ENCODE results near the gene CACNA1G. TPM values are rescaled to one million over a fixed set of nuclear protein-coding genes. Genes with fewer than 3 reads are reported as not detected.

CACNA1G gene
- total RNA-seq: 10 to 100 TPM in 3 of 7 donors, 1 to 10 TPM in 4; 1.9 to 39.1 (median 6.5) TPM
- polyA plus RNA-seq: 1 to 10 TPM; 1.0 to 1.2 TPM
- long read RNA-seq, donor 1, partial matches to known transcripts: 8 of 11 reads
- long read RNA-seq, donor 1, other reads (novel, unspliced or antisense): 3 of 11 reads
- long read RNA-seq, donor 2: 0 reads
- long read RNA-seq, donor 3, full-length matches to known transcripts: 1 of 12 reads
- long read RNA-seq, donor 3, partial matches to known transcripts: 7 of 12 reads
- long read RNA-seq, donor 3, other reads (novel, unspliced or antisense): 4 of 12 reads

DNA sequence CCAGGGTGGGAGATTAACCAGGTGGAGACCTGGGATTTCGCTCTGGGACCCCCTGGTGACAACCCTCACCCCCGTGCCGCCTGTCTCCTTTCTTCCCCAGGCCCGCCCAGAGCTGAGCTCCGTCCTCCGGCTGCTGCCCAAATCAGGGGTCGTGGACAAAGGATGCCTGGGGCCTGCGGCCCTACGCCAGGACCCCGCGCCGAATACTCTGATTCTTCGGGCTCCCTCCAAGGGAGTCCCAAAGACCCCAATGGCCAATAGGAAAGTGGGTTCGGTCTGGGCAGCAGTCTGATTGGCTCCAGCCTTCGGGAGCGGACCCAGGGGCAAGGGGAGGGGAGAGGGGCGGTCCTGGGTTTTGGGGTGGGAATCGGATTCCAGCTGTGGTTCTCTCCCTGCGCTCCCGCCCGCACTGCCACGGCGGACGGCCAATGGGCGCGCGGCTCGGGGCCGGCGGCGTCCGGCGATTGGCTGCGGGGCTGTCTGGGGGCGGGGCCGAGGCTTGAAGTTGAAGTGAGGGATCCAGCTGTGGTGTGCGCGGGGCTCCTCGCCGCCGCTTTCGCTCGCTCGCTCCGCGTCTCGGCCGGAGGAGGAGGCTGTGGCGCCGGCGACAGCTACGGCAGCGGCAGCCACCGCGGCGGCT is at the start of gene CACNA1G:
Gene CACNA1G, plus strand, starts transcription at position 531 of the 640 bp plus-strand sequence. CDS start 745 bp downstream, outside the sequence.
- H3K36me3 ChIP-seq: no peaks in the 10 kb centered on the region
- DNase-seq: peak; percentile 92 to 97 (median 94)
- intact Hi-C loops (cut with DNase I): no loop called here
- H3K27me3 ChIP-seq: no peaks in the 10 kb centered on the region
- no peaks in the 10 kb centered on the region for H3K9me3 ChIP-seq
- peaks cover 17% of the 10 kb centered on the region for H3K4me1 ChIP-seq (ENCODE audit: insufficient read depth)
- H3K27ac ChIP-seq: peak within 1 kb of the TSS in 1 of 2 donors; percentile 32
- TF ChIP-seq POLR2A (IDR thresholded peaks at IDR 0.05) (peak; percentile 58), EP300 (IDR thresholded peaks at IDR 0.05) (no peak)
- WGBS, 3 donors: 0 to 1% (median 1%) methylated on average over 41 to 56 of the region's 56 CpGs
- peak within 1 kb of the TSS; percentile 51 for H3K4me3 ChIP-seq

- Histone ChIP-seq H3K27ac (peak overlapping the region; percentile 7 to 76), H3K9me3 (no peaks in the 10 kb centered on the region)
Measured at GRCh38 chr17:50511058-50511457, 49.5 kb upstream of the CACNA1G start.

GRCh38 chr17:50513495-50513894 is 47.0 kb upstream of the CACNA1G start:
- no peaks in the 10 kb centered on the region for H3K27me3 ChIP-seq
- H3K4me3 ChIP-seq: no peak overlapping the region
- no peaks in the 10 kb centered on the region for H3K36me3 ChIP-seq
- DNase-seq: peak in 2 of 5 donors; percentile 48 to 51
- WGBS, 3 donors: 8 to 22% (median 19%) methylated on average over 4 of the region's 4 CpGs
- peaks cover 29% of the 10 kb centered on the region for H3K4me1 ChIP-seq (ENCODE audit: insufficient read depth)
- no peaks in the 10 kb centered on the region for H3K9me3 ChIP-seq
- no peak for TF ChIP-seq POLR2A (IDR thresholded peaks at IDR 0.05)
- TF ChIP-seq, protein P1, sequence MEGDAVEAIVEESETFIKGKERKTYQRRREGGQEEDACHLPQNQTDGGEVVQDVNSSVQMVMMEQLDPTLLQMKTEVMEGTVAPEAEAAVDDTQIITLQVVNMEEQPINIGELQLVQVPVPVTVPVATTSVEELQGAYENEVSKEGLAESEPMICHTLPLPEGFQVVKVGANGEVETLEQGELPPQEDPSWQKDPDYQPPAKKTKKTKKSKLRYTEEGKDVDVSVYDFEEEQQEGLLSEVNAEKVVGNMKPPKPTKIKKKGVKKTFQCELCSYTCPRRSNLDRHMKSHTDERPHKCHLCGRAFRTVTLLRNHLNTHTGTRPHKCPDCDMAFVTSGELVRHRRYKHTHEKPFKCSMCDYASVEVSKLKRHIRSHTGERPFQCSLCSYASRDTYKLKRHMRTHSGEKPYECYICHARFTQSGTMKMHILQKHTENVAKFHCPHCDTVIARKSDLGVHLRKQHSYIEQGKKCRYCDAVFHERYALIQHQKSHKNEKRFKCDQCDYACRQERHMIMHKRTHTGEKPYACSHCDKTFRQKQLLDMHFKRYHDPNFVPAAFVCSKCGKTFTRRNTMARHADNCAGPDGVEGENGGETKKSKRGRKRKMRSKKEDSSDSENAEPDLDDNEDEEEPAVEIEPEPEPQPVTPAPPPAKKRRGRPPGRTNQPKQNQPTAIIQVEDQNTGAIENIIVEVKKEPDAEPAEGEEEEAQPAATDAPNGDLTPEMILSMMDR (IDR thresholded peaks at IDR 0.05): no peak
- no peak for TF ChIP-seq EP300 (IDR thresholded peaks at IDR 0.05)
- intact Hi-C loops (cut with DNase I): no loop called here
- peak overlapping the region in 1 of 2 donors; percentile 49 for H3K27ac ChIP-seq

More at GRCh38 chr17:50511058-50511457, 49.5 kb upstream of the CACNA1G start:
- Histone ChIP-seq H3K36me3 (no peaks in the 10 kb centered on the region), H3K4me1 (ENCODE audit: insufficient read depth) (peaks cover 24% of the 10 kb centered on the region), H3K4me3 (no peak overlapping the region), H3K27me3 (no peaks in the 10 kb centered on the region)
- peak in 2 of 5 donors; percentile 55 to 65 for DNase-seq
- intact Hi-C loops (cut with DNase I): no loop called here
- WGBS, 3 donors: 5 to 9% (median 6%) methylated on average over 3 of the region's 3 CpGs
- TF ChIP-seq, protein P1 (IDR thresholded peaks at IDR 0.05): no peak
- TF ChIP-seq EP300 (IDR thresholded peaks at IDR 0.05) (no peak), POLR2A (IDR thresholded peaks at IDR 0.05) (no peak)

GRCh38 chr17:50514388-50514787 is 46.1 kb upstream of the CACNA1G start:
- peaks cover 32% of the 10 kb centered on the region for H3K4me1 ChIP-seq (ENCODE audit: insufficient read depth)
- H3K27ac ChIP-seq: peak overlapping the region in 1 of 2 donors; percentile 49

More at GRCh38 chr17:50514388-50514787, 46.1 kb upstream of the CACNA1G start:
- Histone ChIP-seq H3K9me3 (no peaks in the 10 kb centered on the region), H3K27me3 (no peaks in the 10 kb centered on the region), H3K36me3 (no peaks in the 10 kb centered on the region), H3K4me3 (no peak overlapping the region)
- WGBS, 3 donors: 23 to 47% (median 29%) methylated on average over 3 of the region's 3 CpGs
- DNase-seq: no peak
- intact Hi-C loops (cut with DNase I): no loop called here
- TF ChIP-seq EP300 (IDR thresholded peaks at IDR 0.05) (no peak), POLR2A (IDR thresholded peaks at IDR 0.05) (no peak)
- TF ChIP-seq, protein P1 (IDR thresholded peaks at IDR 0.05): no peak
